ENCODE data around the gene NKAPD1.
A peak's percentile ranks its signal among the peaks of the same experiment; 100 is the strongest.

The NKAPD1 gene

GRCh38 chr11:112096194-112096593 is 22.1 kb downstream of the NKAPD1 start:
- TF ChIP-seq CTCF (IDR thresholded peaks at IDR 0.05): no peak
- TF ChIP-seq ZFX (IDR thresholded peaks at IDR 0.05; ENCODE audit: borderline replicate concordance): no peak
- H3K27ac ChIP-seq: no peak overlapping the region

- no peak overlapping the region for H3K27ac ChIP-seq
- TF ChIP-seq CTCF (IDR thresholded peaks at IDR 0.05) (no peak), ZFX (IDR thresholded peaks at IDR 0.05; ENCODE audit: borderline replicate concordance) (no peak)
Measured at GRCh38 chr11:112097734-112098528, 23.8 kb downstream of the NKAPD1 start.

GRCh38 chr11:112100462-112100861 is 26.4 kb downstream of the NKAPD1 start:
- TF ChIP-seq ZFX (IDR thresholded peaks at IDR 0.05; ENCODE audit: borderline replicate concordance) (no peak), CTCF (IDR thresholded peaks at IDR 0.05) (no peak)
- no peak overlapping the region for H3K27ac ChIP-seq

GRCh38 chr11:112103446-112103845 is 29.3 kb downstream of the NKAPD1 start:
- no peak overlapping the region for H3K27ac ChIP-seq
- no peak for TF ChIP-seq ZFX (IDR thresholded peaks at IDR 0.05; ENCODE audit: borderline replicate concordance)
- TF ChIP-seq CTCF (IDR thresholded peaks at IDR 0.05): no peak

- no peak overlapping the region for H3K27ac ChIP-seq
- TF ChIP-seq ZFX (IDR thresholded peaks at IDR 0.05; ENCODE audit: borderline replicate concordance): no peak
- no peak for TF ChIP-seq CTCF (IDR thresholded peaks at IDR 0.05)
Measured at GRCh38 chr11:112106070-112106469, 32.0 kb downstream of the NKAPD1 start.

- no peak overlapping the region for H3K27ac ChIP-seq
- TF ChIP-seq ZFX (IDR thresholded peaks at IDR 0.05; ENCODE audit: borderline replicate concordance) (no peak), CTCF (IDR thresholded peaks at IDR 0.05) (peak; percentile 72)
Measured at GRCh38 chr11:112113539-112114457, 39.7 kb downstream of the NKAPD1 start.
